Fibroblast of gingiva (primary cell): ENCODE measurements around the gene GSN.

ENCODE experiments used
- DNase-seq: peaks from one replicate; pipeline ENCODE4 v3.0.0-alpha.2; 2011; ENCODE audit warnings: low read depth

Gene GSN

GRCh38 chr9:121353241-121354061 lies 85.5 kb downstream of the GSN start:
- no peak for DNase-seq

GRCh38 chr9:121354141-121354540 lies 86.2 kb downstream of the GSN start:
- no peak for DNase-seq

- no peak for DNase-seq
Measured at GRCh38 chr9:121354762-121355161, 86.8 kb downstream of the GSN start.

GRCh38 chr9:121357011-121357410 lies 89.0 kb downstream of the GSN start:
- no peak for DNase-seq

- DNase-seq, result no peak
Measured at GRCh38 chr9:121358751-121359150, 90.8 kb downstream of the GSN start.

GRCh38 chr9:121359351-121360294 lies 91.7 kb downstream of the GSN start:
- DNase-seq, result peak; percentile 68

- peak; percentile 51 for DNase-seq
Measured at GRCh38 chr9:121360601-121361374, 92.8 kb downstream of the GSN start.

GRCh38 chr9:121362813-121363621 lies 95.1 kb downstream of the GSN start:
- DNase-seq, result peak; percentile 80

GRCh38 chr9:121363622-121363961 lies 95.6 kb downstream of the GSN start:
- DNase-seq, result no peak

- no peak for DNase-seq
Measured at GRCh38 chr9:121364077-121364476, 96.1 kb downstream of the GSN start.

- no peak for DNase-seq
Measured at GRCh38 chr9:121364886-121365285, 96.9 kb downstream of the GSN start.

GRCh38 chr9:121365564-121365963 lies 97.6 kb downstream of the GSN start:
- no peak for DNase-seq

- no peak for DNase-seq
Measured at GRCh38 chr9:121366611-121367192, 98.7 kb downstream of the GSN start.

- no peak for DNase-seq
Measured at GRCh38 chr9:121367306-121368137, 99.6 kb downstream of the GSN start.

- DNase-seq, result no peak
Measured at GRCh38 chr9:121368138-121368522, 100.2 kb downstream of the GSN start.

GRCh38 chr9:121368745-121369144 lies 100.8 kb downstream of the GSN start:
- no peak for DNase-seq

GRCh38 chr9:121369595-121370265 lies 101.8 kb downstream of the GSN start, which contains the start of gene STOM:
Gene STOM, minus strand, starts transcription at chr9:121370250. Its CDS starts 63 bp downstream, at chr9:121370187.
- peak; percentile 97 for DNase-seq

GRCh38 chr9:121371495-121372061 lies 103.6 kb downstream of the GSN start:
- DNase-seq, result no peak
